ENCODE measurements around the gene SERPINB10. TPM values are rescaled to one million over a fixed set of nuclear protein-coding genes. Genes with fewer than 3 reads are reported as not detected.

The SERPINB10 gene
- total RNA-seq, 1 donor = not detected

GRCh38 chr18:63960891-63961290 lies 53.1 kb downstream of the SERPINB10 start:
- Histone ChIP-seq H3K4me2 (ENCODE audit: insufficient read depth, low read length) (no peak overlapping the region), H3K36me3 (ENCODE audit: insufficient read depth, low read length) (no peaks in the 10 kb centered on the region), H4K20me1 (ENCODE audit: insufficient read depth, low read length) (no peaks in the 10 kb centered on the region), H3K27ac (ENCODE audit: low read depth, low read length) (no peak overlapping the region), H3K4me1 (ENCODE audit: insufficient read depth, low read length) (no peaks in the 10 kb centered on the region), H2AFZ (ENCODE audit: low read length) (no peak overlapping the region), H3K4me3 (ENCODE audit: insufficient read depth, low read length) (no peak overlapping the region), H3K79me2 (ENCODE audit: insufficient read depth, low read length) (no peaks in the 10 kb centered on the region), H3K27me3 (ENCODE audit: insufficient read depth, low read length) (peaks cover 33% of the 10 kb centered on the region), H3K9me3 (ENCODE audit: low read depth, low read length) (no peaks in the 10 kb centered on the region)
- TF ChIP-seq CTCF (IDR thresholded peaks at IDR 0.05; ENCODE audit: extremely low read depth, low read depth, low read length) = no peak
- DNase-seq (ENCODE audit: insufficient read length, low spot score, missing footprints) = no peak

GRCh38 chr18:63961435-63961980 lies 53.8 kb downstream of the SERPINB10 start:
- no peaks in the 10 kb centered on the region for H3K79me2 ChIP-seq (ENCODE audit: insufficient read depth, low read length)
- TF ChIP-seq CTCF (IDR thresholded peaks at IDR 0.05; ENCODE audit: extremely low read depth, low read depth, low read length) = no peak
- no peak overlapping the region for H3K4me2 ChIP-seq (ENCODE audit: insufficient read depth, low read length)

GRCh38 chr18:63962137-63962536 lies 54.4 kb downstream of the SERPINB10 start:
- no peak for DNase-seq (ENCODE audit: insufficient read length, low spot score, missing footprints)
- H3K27me3 ChIP-seq (ENCODE audit: insufficient read depth, low read length) = peaks cover 27% of the 10 kb centered on the region

More at GRCh38 chr18:63961435-63961980, 53.8 kb downstream of the SERPINB10 start:
- no peak for DNase-seq (ENCODE audit: insufficient read length, low spot score, missing footprints)
- Histone ChIP-seq H3K4me1 (ENCODE audit: insufficient read depth, low read length) (no peaks in the 10 kb centered on the region), H3K27ac (ENCODE audit: low read depth, low read length) (no peak overlapping the region), H3K27me3 (ENCODE audit: insufficient read depth, low read length) (peaks cover 27% of the 10 kb centered on the region), H4K20me1 (ENCODE audit: insufficient read depth, low read length) (no peaks in the 10 kb centered on the region), H3K4me3 (ENCODE audit: insufficient read depth, low read length) (no peak overlapping the region), H2AFZ (ENCODE audit: low read length) (no peak overlapping the region), H3K9me3 (ENCODE audit: low read depth, low read length) (no peaks in the 10 kb centered on the region), H3K36me3 (ENCODE audit: insufficient read depth, low read length) (no peaks in the 10 kb centered on the region)

More at GRCh38 chr18:63962137-63962536, 54.4 kb downstream of the SERPINB10 start:
- no peak for TF ChIP-seq CTCF (IDR thresholded peaks at IDR 0.05; ENCODE audit: extremely low read depth, low read depth, low read length)
- no peaks in the 10 kb centered on the region for H3K4me1 ChIP-seq (ENCODE audit: insufficient read depth, low read length)
- H3K36me3 ChIP-seq (ENCODE audit: insufficient read depth, low read length) = no peaks in the 10 kb centered on the region
- no peak overlapping the region for H3K4me3 ChIP-seq (ENCODE audit: insufficient read depth, low read length)
- H4K20me1 ChIP-seq (ENCODE audit: insufficient read depth, low read length) = no peaks in the 10 kb centered on the region
- H3K27ac ChIP-seq (ENCODE audit: low read depth, low read length) = no peak overlapping the region
- H3K4me2 ChIP-seq (ENCODE audit: insufficient read depth, low read length) = no peak overlapping the region
- H3K79me2 ChIP-seq (ENCODE audit: insufficient read depth, low read length) = no peaks in the 10 kb centered on the region
- no peak overlapping the region for H2AFZ ChIP-seq (ENCODE audit: low read length)
- no peaks in the 10 kb centered on the region for H3K9me3 ChIP-seq (ENCODE audit: low read depth, low read length)

Data from osteoblast (primary cell).